Measurements from ENCODE around the gene DAB2IP.

DAB2IP gene

GRCh38 chr9:121746411-121746810, 95.0 kb downstream of the DAB2IP start:
- H2BK15ac ChIP-seq (ENCODE audit: low read depth, poor library complexity, severe bottlenecking) = no peak overlapping the region
- no peak overlapping the region for H3K23ac ChIP-seq (ENCODE audit: low read length in 2 of 2)
- H3K4me2 ChIP-seq (ENCODE audit: low read length, poor library complexity, severe bottlenecking) = no peak overlapping the region
- no peak for DNase-seq
- no peak overlapping the region for H2AFZ ChIP-seq (ENCODE audit: low read depth, low read length)
- no peaks in the 10 kb centered on the region for H3K9me3 ChIP-seq (ENCODE audit: control insufficient read depth, low read length)
- H4K91ac ChIP-seq (ENCODE audit: low read length) = no peak overlapping the region
- WGBS = 98% methylated on average over 4 of the region's 5 CpGs
- H3K36me3 ChIP-seq (ENCODE audit: control insufficient read depth in 1 of 2, insufficient read depth in 2 of 2, low read depth in 1 of 2, low read length in 2 of 2) = peaks cover 0 to 17% of the 10 kb centered on the region in 2 experiments
- H3K9ac ChIP-seq (ENCODE audit: low read length) = no peak overlapping the region
- H2BK12ac ChIP-seq (ENCODE audit: low read length in 2 of 2) = peak overlapping the region in 1 of 2 experiments; percentile 10
- H2BK120ac ChIP-seq (ENCODE audit: low read depth, low read length) = no peak overlapping the region
- H3K79me1 ChIP-seq (replicated peaks; ENCODE audit: low read length, poor library complexity, severe bottlenecking) = peaks cover 48% of the 10 kb centered on the region
- H2AK5ac ChIP-seq (ENCODE audit: low read length, severe bottlenecking) = no peak overlapping the region
- peak overlapping the region in 1 of 2 experiments; percentile 44 for H3K14ac ChIP-seq (ENCODE audit: low read length in 2 of 2)
- H3K4me1 ChIP-seq (ENCODE audit: control insufficient read depth, insufficient read depth, low read depth, low read length) = peaks cover 50% of the 10 kb centered on the region
- H3K4ac ChIP-seq (ENCODE audit: low read depth in 1 of 2, low read length in 2 of 2) = no peak overlapping the region
- H2BK5ac ChIP-seq (ENCODE audit: low read depth, low read length, poor library complexity, severe bottlenecking) = no peak overlapping the region
- no peak overlapping the region for H4K8ac ChIP-seq (ENCODE audit: low read length)
- H3K27ac ChIP-seq (ENCODE audit: low read length, poor library complexity, severe bottlenecking) = no peak overlapping the region
- H3K27me3 ChIP-seq (ENCODE audit: control insufficient read depth in 1 of 2, insufficient read depth in 1 of 2, low read length in 2 of 2) = no peaks in the 10 kb centered on the region
- H3K18ac ChIP-seq (ENCODE audit: low read depth in 1 of 2, low read length in 2 of 2) = no peak overlapping the region
- H3K4me3 ChIP-seq (ENCODE audit: insufficient read depth in 1 of 2, low read depth in 1 of 2, low read length in 2 of 2) = no peak overlapping the region

GRCh38 chr9:121746866-121747265, 95.4 kb downstream of the DAB2IP start:
- Histone ChIP-seq H3K18ac (ENCODE audit: low read depth in 1 of 2, low read length in 2 of 2) (no peak overlapping the region), H3K4me3 (ENCODE audit: insufficient read depth in 1 of 2, low read depth in 1 of 2, low read length in 2 of 2) (no peak overlapping the region), H3K14ac (ENCODE audit: low read length in 2 of 2) (peak overlapping the region in 1 of 2 experiments; percentile 44), H2BK5ac (ENCODE audit: low read depth, low read length, poor library complexity, severe bottlenecking) (no peak overlapping the region), H3K27ac (ENCODE audit: low read length, poor library complexity, severe bottlenecking) (no peak overlapping the region), H3K4me2 (ENCODE audit: low read length, poor library complexity, severe bottlenecking) (no peak overlapping the region), H3K9ac (ENCODE audit: low read length) (no peak overlapping the region), H4K8ac (ENCODE audit: low read length) (no peak overlapping the region), H3K9me3 (ENCODE audit: control insufficient read depth, low read length) (no peaks in the 10 kb centered on the region), H2BK15ac (ENCODE audit: low read depth, poor library complexity, severe bottlenecking) (no peak overlapping the region), H3K4ac (ENCODE audit: low read depth in 1 of 2, low read length in 2 of 2) (no peak overlapping the region), H2AK5ac (ENCODE audit: low read length, severe bottlenecking) (no peak overlapping the region), H3K4me1 (ENCODE audit: control insufficient read depth, insufficient read depth, low read depth, low read length) (peaks cover 50% of the 10 kb centered on the region), H3K36me3 (ENCODE audit: control insufficient read depth in 1 of 2, insufficient read depth in 2 of 2, low read depth in 1 of 2, low read length in 2 of 2) (peaks cover 0 to 17% of the 10 kb centered on the region in 2 experiments), H3K23ac (ENCODE audit: low read length in 2 of 2) (no peak overlapping the region), H2BK120ac (ENCODE audit: low read depth, low read length) (no peak overlapping the region), H4K91ac (ENCODE audit: low read length) (no peak overlapping the region), H2AFZ (ENCODE audit: low read depth, low read length) (no peak overlapping the region), H3K79me1 (replicated peaks; ENCODE audit: low read length, poor library complexity, severe bottlenecking) (peaks cover 48% of the 10 kb centered on the region), H3K27me3 (ENCODE audit: control insufficient read depth in 1 of 2, insufficient read depth in 1 of 2, low read length in 2 of 2) (no peaks in the 10 kb centered on the region), H2BK12ac (ENCODE audit: low read length in 2 of 2) (no peak overlapping the region)
- DNase-seq = no peak
- 88% methylated on average over 1 of the region's 1 CpG for WGBS

DNA sequence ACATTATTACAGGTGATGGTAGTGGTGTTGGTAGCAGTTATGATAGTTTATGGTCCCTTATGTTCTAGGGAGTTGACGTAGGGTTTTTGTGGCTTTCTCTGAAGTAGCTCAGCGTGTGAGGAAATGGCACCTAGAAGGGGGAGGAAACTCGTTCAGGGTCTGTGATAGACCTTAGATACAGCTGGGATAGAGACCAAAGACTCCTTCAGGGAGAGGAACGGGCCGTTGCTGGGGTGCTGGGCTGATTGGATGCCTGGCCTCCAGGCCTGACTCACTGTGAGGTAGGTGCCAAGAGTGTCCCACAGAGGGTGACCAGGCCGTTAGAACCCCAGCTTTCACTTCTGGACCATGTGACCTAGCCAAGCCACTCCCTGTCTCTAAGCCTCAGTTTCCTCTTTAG, 96.6 kb downstream of the DAB2IP start:
- no peak overlapping the region for H3K27ac ChIP-seq (ENCODE audit: low read length, poor library complexity, severe bottlenecking)
- no peak overlapping the region for H2BK12ac ChIP-seq (ENCODE audit: low read length in 2 of 2)
- peaks cover 0 to 21% of the 10 kb centered on the region in 2 experiments for H3K36me3 ChIP-seq (ENCODE audit: control insufficient read depth in 1 of 2, insufficient read depth in 2 of 2, low read depth in 1 of 2, low read length in 2 of 2)
- H3K27me3 ChIP-seq (ENCODE audit: control insufficient read depth in 1 of 2, insufficient read depth in 1 of 2, low read length in 2 of 2) = no peaks in the 10 kb centered on the region
- H3K23ac ChIP-seq (ENCODE audit: low read length in 2 of 2) = no peak overlapping the region
- DNase-seq = no peak
- H2BK5ac ChIP-seq (ENCODE audit: low read depth, low read length, poor library complexity, severe bottlenecking) = no peak overlapping the region
- H2BK120ac ChIP-seq (ENCODE audit: low read depth, low read length) = no peak overlapping the region
- H3K4ac ChIP-seq (ENCODE audit: low read depth in 1 of 2, low read length in 2 of 2) = no peak overlapping the region
- H2BK15ac ChIP-seq (ENCODE audit: low read depth, poor library complexity, severe bottlenecking) = no peak overlapping the region
- no peak overlapping the region for H4K91ac ChIP-seq (ENCODE audit: low read length)
- no peak overlapping the region for H3K4me2 ChIP-seq (ENCODE audit: low read length, poor library complexity, severe bottlenecking)
- H3K4me3 ChIP-seq (ENCODE audit: insufficient read depth in 1 of 2, low read depth in 1 of 2, low read length in 2 of 2) = no peak overlapping the region
- H3K9ac ChIP-seq (ENCODE audit: low read length) = no peak overlapping the region
- WGBS = 83% methylated on average over 6 of the region's 6 CpGs
- H3K9me3 ChIP-seq (ENCODE audit: control insufficient read depth, low read length) = no peaks in the 10 kb centered on the region
- no peak overlapping the region for H4K8ac ChIP-seq (ENCODE audit: low read length)
- H2AFZ ChIP-seq (ENCODE audit: low read depth, low read length) = no peak overlapping the region
- H3K79me1 ChIP-seq (replicated peaks; ENCODE audit: low read length, poor library complexity, severe bottlenecking) = peaks cover 57% of the 10 kb centered on the region
- no peak overlapping the region for H3K18ac ChIP-seq (ENCODE audit: low read depth in 1 of 2, low read length in 2 of 2)
- no peak overlapping the region for H2AK5ac ChIP-seq (ENCODE audit: low read length, severe bottlenecking)
- no peak overlapping the region for H3K14ac ChIP-seq (ENCODE audit: low read length in 2 of 2)
- H3K4me1 ChIP-seq (ENCODE audit: control insufficient read depth, insufficient read depth, low read depth, low read length) = peaks cover 54% of the 10 kb centered on the region

DNA sequence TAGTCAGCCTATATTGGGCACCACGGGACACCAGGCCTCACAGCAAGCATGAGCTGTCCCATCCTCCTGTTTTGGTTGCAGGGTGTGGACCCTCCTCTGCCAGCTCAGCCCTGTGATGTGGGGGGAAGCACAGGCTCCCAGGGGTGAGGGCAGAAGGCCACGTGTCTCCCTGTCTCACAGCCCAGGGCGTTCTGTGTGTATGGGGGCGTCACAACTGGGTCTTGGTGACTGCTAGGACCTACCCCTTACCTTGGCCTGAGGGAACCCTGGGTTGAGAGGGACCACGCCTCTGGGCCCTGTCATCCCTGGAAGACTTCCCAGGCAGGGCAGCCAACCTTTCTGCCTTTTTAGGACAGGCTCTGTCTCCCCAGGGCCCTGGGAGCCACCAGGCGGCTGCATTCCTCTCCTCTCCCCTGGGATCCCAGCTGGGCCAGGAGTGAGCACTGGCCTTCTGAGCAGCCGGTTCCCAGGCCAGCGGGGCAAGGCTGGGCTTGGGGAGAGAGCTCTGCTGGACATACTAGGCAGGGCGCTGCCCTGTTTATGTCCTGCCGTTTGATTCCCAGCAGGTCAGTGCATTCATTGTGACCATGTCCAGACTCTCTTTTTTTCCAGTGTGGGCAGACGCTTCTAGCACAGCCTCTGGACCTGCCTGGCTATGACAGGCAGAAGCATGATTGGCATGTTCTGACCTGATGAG, 97.4 kb downstream of the DAB2IP start:
- WGBS = 77% methylated on average over 11 of the region's 11 CpGs
- Histone ChIP-seq H3K9ac (ENCODE audit: low read length) (peak overlapping the region; percentile 7), H3K4me2 (ENCODE audit: low read length, poor library complexity, severe bottlenecking) (no peak overlapping the region)

More for the DNA sequence above, 97.4 kb downstream of the DAB2IP start:
- no peak overlapping the region for H2BK15ac ChIP-seq (ENCODE audit: low read depth, poor library complexity, severe bottlenecking)
- no peaks in the 10 kb centered on the region for H3K9me3 ChIP-seq (ENCODE audit: control insufficient read depth, low read length)
- H3K27ac ChIP-seq (ENCODE audit: low read length, poor library complexity, severe bottlenecking) = no peak overlapping the region
- H3K18ac ChIP-seq (ENCODE audit: low read depth in 1 of 2, low read length in 2 of 2) = peak overlapping the region in 1 of 2 experiments; percentile 13
- H3K4me3 ChIP-seq (ENCODE audit: insufficient read depth in 1 of 2, low read depth in 1 of 2, low read length in 2 of 2) = no peak overlapping the region
- peak overlapping the region in 1 of 2 experiments; percentile 38 for H3K14ac ChIP-seq (ENCODE audit: low read length in 2 of 2)
- H4K91ac ChIP-seq (ENCODE audit: low read length) = peak overlapping the region; percentile 7
- H3K4ac ChIP-seq (ENCODE audit: low read depth in 1 of 2, low read length in 2 of 2) = no peak overlapping the region
- no peak overlapping the region for H2BK12ac ChIP-seq (ENCODE audit: low read length in 2 of 2)
- no peaks in the 10 kb centered on the region for H3K27me3 ChIP-seq (ENCODE audit: control insufficient read depth in 1 of 2, insufficient read depth in 1 of 2, low read length in 2 of 2)
- no peak overlapping the region for H4K8ac ChIP-seq (ENCODE audit: low read length)
- H2AFZ ChIP-seq (ENCODE audit: low read depth, low read length) = no peak overlapping the region
- peaks cover 65% of the 10 kb centered on the region for H3K79me1 ChIP-seq (replicated peaks; ENCODE audit: low read length, poor library complexity, severe bottlenecking)
- H3K36me3 ChIP-seq (ENCODE audit: control insufficient read depth in 1 of 2, insufficient read depth in 2 of 2, low read depth in 1 of 2, low read length in 2 of 2) = peaks cover 0 to 25% of the 10 kb centered on the region in 2 experiments
- H2BK5ac ChIP-seq (ENCODE audit: low read depth, low read length, poor library complexity, severe bottlenecking) = no peak overlapping the region
- H2BK120ac ChIP-seq (ENCODE audit: low read depth, low read length) = no peak overlapping the region
- peaks cover 53% of the 10 kb centered on the region for H3K4me1 ChIP-seq (ENCODE audit: control insufficient read depth, insufficient read depth, low read depth, low read length)
- no peak overlapping the region for H3K23ac ChIP-seq (ENCODE audit: low read length in 2 of 2)
- no peak for DNase-seq
- no peak overlapping the region for H2AK5ac ChIP-seq (ENCODE audit: low read length, severe bottlenecking)
